Omental fat pad (tissue), 4 donors: ENCODE results near the gene MAEA. TPM values are rescaled to one million over a fixed set of nuclear protein-coding genes. Genes with fewer than 3 reads are reported as not detected.

Experiments
- ATAC-seq: fragments of 150-250 bp; one replicate; pipeline ENCODE4 v1.9.1; 2016; ENCODE audit warnings: mild to moderate bottlenecking, moderate library complexity; ENCODE audit not compliant: low FRiP score
- DNase-seq: peaks from one replicate; pipeline ENCODE4 v3.0.0-alpha.2; 2019; ENCODE audit warnings: low spot score
- CTCF ChIP-seq, 3 donors: fragments of 450-650 bp; IDR thresholded peaks; one replicate each; pipeline ENCODE4 v1.5.1; 2016 to 2017; ENCODE audit warnings: antibody characterized with exemption in 3 of 3, mild to moderate bottlenecking in 3 of 3, moderate library complexity in 2 of 3
- total RNA-seq, 4 donors: library from RNA; depleted of rRNA; stranded (reverse); fragments of >200 nt; gene quantifications; one replicate each; pipeline ENCODE4 v1.1.0, GENCODE V29; 2016

MAEA gene
- total RNA-seq, 4 donors from 2014 or later = 38.8 to 71.2 (median 51.8) TPM

- ATAC-seq = no peak
- DNase-seq = no peak
- TF ChIP-seq CTCF (IDR thresholded peaks at IDR 0.05) = no peak
Measured at GRCh38 chr4:1250921-1251772, 38.5 kb upstream of the MAEA start.

GRCh38 chr4:1251773-1252066 is 38.0 kb upstream of the MAEA start:
- no peak for TF ChIP-seq CTCF (IDR thresholded peaks at IDR 0.05)
- no peak for ATAC-seq
- no peak for DNase-seq

GRCh38 chr4:1252928-1253492 is 36.7 kb upstream of the MAEA start:
- no peak for ATAC-seq
- no peak for DNase-seq
- no peak for TF ChIP-seq CTCF (IDR thresholded peaks at IDR 0.05)

- TF ChIP-seq CTCF (IDR thresholded peaks at IDR 0.05) = no peak
- DNase-seq (no peak), ATAC-seq (no peak)
Measured at GRCh38 chr4:1253831-1254230, 35.9 kb upstream of the MAEA start.

- DNase-seq = no peak
- no peak for TF ChIP-seq CTCF (IDR thresholded peaks at IDR 0.05)
- no peak for ATAC-seq
Measured at GRCh38 chr4:1255151-1255550, 34.5 kb upstream of the MAEA start.

- no peak for TF ChIP-seq CTCF (IDR thresholded peaks at IDR 0.05)
- DNase-seq (no peak), ATAC-seq (no peak)
Measured at GRCh38 chr4:1255699-1256098, 34.0 kb upstream of the MAEA start.

GRCh38 chr4:1258457-1258856 is 31.2 kb upstream of the MAEA start:
- DNase-seq = no peak
- no peak for ATAC-seq
- TF ChIP-seq CTCF (IDR thresholded peaks at IDR 0.05) = no peak
